ENCODE measurements around the gene ARG2.

GRCh38 chr14:67607646-67608045 is 12.1 kb upstream of the ARG2 start:
- TF ChIP-seq, protein P1, sequence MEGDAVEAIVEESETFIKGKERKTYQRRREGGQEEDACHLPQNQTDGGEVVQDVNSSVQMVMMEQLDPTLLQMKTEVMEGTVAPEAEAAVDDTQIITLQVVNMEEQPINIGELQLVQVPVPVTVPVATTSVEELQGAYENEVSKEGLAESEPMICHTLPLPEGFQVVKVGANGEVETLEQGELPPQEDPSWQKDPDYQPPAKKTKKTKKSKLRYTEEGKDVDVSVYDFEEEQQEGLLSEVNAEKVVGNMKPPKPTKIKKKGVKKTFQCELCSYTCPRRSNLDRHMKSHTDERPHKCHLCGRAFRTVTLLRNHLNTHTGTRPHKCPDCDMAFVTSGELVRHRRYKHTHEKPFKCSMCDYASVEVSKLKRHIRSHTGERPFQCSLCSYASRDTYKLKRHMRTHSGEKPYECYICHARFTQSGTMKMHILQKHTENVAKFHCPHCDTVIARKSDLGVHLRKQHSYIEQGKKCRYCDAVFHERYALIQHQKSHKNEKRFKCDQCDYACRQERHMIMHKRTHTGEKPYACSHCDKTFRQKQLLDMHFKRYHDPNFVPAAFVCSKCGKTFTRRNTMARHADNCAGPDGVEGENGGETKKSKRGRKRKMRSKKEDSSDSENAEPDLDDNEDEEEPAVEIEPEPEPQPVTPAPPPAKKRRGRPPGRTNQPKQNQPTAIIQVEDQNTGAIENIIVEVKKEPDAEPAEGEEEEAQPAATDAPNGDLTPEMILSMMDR (conservative IDR thresholded peaks at IDR 0.05; ENCODE audit: low read depth, low read length), result no peak
- TF ChIP-seq FOS (IDR thresholded peaks at IDR 0.05; ENCODE audit: low read depth, low read length), result no peak
- TF ChIP-seq POLR2A (IDR thresholded peaks at IDR 0.05; ENCODE audit: low read depth, low read length), result no peak

All from IMR-90 (cell line).